ENCODE results near the gene TMEM44.

- no peak for TF ChIP-seq EZH2phosphoT487 (conservative IDR thresholded peaks at IDR 0.05; ENCODE audit: low read length)
- TF ChIP-seq CTCF (IDR thresholded peaks at IDR 0.05; ENCODE audit: insufficient read depth, low read length, poor library complexity, severe bottlenecking) = no peak
Measured at GRCh38 chr3:194667363-194667762, 34.1 kb upstream of the TMEM44 start.
